Uterine smooth muscle cell (primary cell): ENCODE data around the gene GIN1. TPM values are rescaled to one million over a fixed set of nuclear protein-coding genes. Genes with fewer than 3 reads are reported as not detected.

ENCODE experiments used
- total RNA-seq: library from RNA; depleted of rRNA; stranded (reverse); fragments of >200 nt; gene quantifications from 2 replicates; pipeline ENCODE4 v1.2.3, GENCODE V29; 2014

Gene GIN1
- 7.9 and 10.5 TPM in 2 replicates for total RNA-seq

GRCh38 chr5:103119765-103120606, at the start of gene GIN1, which contains the start of gene PPIP5K2:
GIN1 (minus strand) TSS chr5:103120138; CDS start chr5:103108707, 11,431 bp downstream.
PPIP5K2 (plus strand) TSS chr5:103120301; CDS start chr5:103129590, 9,289 bp downstream.

Other genes starting within 250 kb of the GIN1 start
- 52.9 and 60.6 TPM in 2 replicates for gene PPIP5K2, start 163 bp upstream of the GIN1 start, total RNA-seq
- gene MACIR, start 138.6 kb upstream of the GIN1 start, total RNA-seq = 28.1 and 82.0 TPM in 2 replicates